EL (cell line): Measurements from ENCODE around the gene SLC7A6.

Experiments used
- DNase-seq: peaks from one replicate; pipeline ENCODE4 v3.0.0-alpha.2; 2016

SLC7A6 gene

GRCh38 chr16:68348639-68349445, 84.5 kb downstream of the SLC7A6 start:
- DNase-seq = no peak

- no peak for DNase-seq
Measured at GRCh38 chr16:68349838-68350410, 85.6 kb downstream of the SLC7A6 start.

DNA sequence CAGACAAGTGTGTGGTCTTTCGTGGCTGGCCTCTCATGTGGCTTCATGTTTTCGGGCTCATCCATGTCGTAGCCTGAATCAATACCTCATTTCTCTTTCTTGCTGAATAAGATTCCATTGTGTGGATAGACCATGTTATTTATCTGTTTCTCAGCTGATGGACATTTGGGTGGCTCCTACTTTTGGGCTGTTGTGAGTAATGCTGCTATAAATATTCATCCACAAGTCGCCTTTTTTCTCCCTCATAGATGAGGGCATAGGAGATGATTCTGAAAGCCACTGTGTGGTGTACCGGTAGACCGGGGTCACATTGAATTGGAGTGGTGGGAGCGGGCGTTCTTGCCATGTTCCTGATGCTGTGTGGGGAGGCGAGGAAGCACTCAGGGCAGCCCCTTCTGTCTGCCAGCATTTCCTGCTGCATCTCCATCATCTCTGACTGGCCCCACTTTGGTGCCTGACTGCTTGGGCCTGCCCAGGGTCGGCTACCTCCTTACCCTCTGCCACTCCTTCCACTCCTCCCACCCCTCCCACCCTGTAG, 86.6 kb downstream of the SLC7A6 start:
- DNase-seq = no peak
